GM13977 (cell line): ENCODE results near the gene IDI2.

Source experiments
- DNase-seq: peaks from one replicate; pipeline ENCODE4 v3.0.0; 2012; ENCODE audit warnings: low spot score
- in situ Hi-C: fragments of 300-500 bp; cut with MboI; formaldehyde crosslinking; loops from one replicate; pipeline ENCODE4 v1.12.0; 2022; ENCODE audit warnings: low sequenced_read_pairs, low pct_unique_long_range_greater_than_20kb, mixed read lengths, inconsistent platforms; ENCODE audit not compliant: unreplicated experiment
- TF ChIP-seq, protein P1 (sequence below): IDR thresholded peaks from 2 replicates; pipeline ENCODE4 v1.5.1; 2012; ENCODE audit warnings: mild to moderate bottlenecking, control low read depth; ENCODE audit not compliant: insufficient read depth; ENCODE audit errors: extremely low read depth, missing control alignments

The IDI2 gene

DNA sequence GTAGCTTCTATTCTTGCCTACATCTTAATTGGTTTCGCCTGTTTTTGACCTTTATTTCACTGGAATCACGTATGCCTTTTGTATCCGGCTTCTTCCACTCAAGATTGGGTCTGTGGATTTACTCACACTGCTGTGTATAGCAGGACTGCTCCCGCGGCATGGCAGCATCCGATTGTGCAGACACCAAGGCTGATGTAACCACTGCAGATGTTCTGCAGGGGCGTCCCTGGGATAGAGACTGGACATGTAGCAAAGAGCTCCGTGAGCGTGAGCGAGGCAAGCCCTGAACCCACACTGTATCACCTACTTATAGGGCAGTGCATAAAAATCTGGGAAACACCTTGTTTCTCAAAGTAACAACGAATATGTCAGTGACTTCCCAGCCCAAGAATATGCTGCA is 11.4 kb upstream of the IDI2 start:
- no peak for DNase-seq
- in situ Hi-C loops, result no loop called here
- TF ChIP-seq, protein P1, sequence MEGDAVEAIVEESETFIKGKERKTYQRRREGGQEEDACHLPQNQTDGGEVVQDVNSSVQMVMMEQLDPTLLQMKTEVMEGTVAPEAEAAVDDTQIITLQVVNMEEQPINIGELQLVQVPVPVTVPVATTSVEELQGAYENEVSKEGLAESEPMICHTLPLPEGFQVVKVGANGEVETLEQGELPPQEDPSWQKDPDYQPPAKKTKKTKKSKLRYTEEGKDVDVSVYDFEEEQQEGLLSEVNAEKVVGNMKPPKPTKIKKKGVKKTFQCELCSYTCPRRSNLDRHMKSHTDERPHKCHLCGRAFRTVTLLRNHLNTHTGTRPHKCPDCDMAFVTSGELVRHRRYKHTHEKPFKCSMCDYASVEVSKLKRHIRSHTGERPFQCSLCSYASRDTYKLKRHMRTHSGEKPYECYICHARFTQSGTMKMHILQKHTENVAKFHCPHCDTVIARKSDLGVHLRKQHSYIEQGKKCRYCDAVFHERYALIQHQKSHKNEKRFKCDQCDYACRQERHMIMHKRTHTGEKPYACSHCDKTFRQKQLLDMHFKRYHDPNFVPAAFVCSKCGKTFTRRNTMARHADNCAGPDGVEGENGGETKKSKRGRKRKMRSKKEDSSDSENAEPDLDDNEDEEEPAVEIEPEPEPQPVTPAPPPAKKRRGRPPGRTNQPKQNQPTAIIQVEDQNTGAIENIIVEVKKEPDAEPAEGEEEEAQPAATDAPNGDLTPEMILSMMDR, result no peak

DNA sequence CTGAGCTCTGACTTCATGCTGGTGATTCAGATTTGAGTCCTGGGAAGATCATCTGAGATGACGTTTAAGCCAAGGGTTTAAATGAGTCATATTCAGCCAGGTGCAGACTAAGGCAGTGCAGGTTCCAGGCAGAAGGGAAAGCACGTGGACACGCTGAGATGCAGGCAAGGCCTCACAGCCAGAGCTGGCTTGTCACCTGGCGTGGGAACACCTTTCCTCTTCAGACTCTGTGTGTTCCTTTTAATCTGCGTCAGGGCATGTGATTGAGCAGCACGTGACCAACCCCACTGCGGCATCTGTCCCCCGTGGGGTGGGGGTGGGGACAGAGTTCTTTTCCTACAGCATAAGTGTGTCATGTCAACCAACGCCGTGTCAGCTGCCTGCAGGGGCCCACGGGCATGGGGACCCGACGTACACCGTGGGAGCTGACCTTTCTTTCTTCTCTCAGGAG is 10.7 kb upstream of the IDI2 start:
- DNase-seq, result peak; percentile 67
- in situ Hi-C loops, result no loop called here
- TF ChIP-seq, protein P1, result no peak

DNA sequence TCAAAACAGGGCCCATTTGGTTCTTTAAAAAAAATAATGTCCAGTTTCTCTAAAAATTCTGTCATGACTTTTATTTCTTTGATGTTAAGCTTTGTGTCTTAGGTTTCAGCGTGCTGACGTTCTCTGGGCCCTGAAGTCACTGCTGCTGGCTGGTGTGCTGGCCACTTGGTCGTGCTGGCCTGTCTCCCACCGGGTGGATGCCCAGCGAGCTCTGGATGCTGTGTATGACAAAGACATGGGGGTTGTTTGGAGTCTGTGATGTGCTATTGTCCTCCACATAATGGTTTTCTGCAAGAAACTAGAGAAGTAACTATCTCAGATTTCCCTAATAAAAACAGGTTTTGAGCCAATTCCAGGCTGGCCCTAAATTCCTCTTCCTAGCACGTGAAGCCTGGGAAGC is 9.5 kb upstream of the IDI2 start:
- in situ Hi-C loops, result no loop called here
- no peak for DNase-seq
- TF ChIP-seq, protein P1, result no peak

DNA sequence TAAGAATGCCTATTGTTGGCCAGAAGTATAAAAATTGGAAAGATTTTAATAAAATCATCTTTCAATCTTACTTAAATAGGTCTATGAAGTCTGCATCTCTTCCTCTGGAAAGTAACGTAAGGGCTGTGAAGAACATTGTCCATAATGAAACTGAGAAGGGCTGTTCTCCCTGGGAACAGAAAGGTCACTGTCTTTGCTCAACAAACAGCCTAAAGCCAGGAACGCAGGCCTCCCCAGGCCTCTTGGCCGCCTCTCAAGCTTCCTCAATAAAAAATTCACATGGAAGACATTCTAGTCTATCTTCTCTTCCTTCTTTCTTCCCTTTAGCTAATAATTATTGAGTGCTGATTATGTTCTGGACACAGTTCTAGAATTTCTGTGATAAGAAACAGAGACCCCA is 9.1 kb upstream of the IDI2 start:
- TF ChIP-seq, protein P1, result no peak
- DNase-seq, result no peak
- in situ Hi-C loops, result no loop called here

DNA sequence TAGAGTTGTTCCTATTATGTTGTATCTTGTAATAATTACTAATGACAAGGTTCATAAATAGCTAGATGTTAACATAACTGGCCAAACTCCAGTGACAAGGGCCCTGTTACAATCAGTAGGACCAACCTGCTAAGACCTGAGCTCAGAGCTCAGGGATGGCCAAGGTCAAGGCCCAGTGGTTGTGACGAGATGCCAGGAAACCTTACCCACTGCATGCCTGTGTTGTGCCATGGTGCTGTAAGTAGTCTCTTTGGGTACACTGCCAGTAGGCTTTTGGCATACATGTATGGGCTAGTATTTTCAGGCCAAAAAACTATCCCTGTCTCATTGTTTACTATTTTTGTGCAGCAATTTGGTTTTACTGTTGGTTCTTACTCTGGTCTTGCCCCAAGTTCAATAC is 7.9 kb upstream of the IDI2 start:
- TF ChIP-seq, protein P1, result no peak
- in situ Hi-C loops, result no loop called here
- no peak for DNase-seq

DNA sequence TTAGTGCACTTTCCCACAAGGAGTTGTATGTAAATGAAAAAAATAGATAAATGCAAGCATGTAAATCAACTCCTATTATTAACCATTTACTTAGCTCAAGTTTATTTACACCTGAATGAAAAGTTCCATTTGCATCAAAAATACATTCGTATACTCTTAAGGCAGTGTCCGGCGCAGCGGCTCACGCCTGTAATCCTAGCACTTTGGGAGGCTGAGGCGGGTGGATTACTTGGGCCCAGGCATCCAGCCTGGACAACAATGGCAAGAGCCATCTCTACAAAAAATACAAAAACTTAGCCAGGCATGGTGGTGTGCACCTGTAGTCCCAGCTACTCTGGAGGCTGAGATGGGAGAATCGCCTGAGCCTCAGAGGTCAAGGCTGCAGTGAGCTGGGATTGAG is 4.2 kb upstream of the IDI2 start:
- no peak for DNase-seq
- in situ Hi-C loops, result no loop called here
- TF ChIP-seq, protein P1, result no peak

DNA sequence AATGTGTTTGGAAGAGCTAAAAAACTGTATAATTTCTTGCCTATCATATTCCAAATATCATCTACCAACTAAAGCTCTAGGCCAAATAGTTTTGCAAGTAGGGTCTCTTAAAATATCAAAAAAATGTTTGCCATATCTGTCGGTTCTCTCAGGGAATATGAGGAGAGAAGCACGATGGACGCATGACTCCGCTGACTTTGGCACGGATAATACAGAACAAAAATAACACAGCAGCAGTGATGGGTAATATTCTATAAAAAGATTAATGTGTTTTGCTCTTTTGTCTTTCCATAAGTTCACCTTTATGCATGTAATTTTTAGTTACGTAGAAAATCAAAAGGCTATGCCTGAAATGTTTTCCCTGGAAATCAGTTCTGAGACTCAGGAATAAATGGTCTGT is 919 bp upstream of the IDI2 start:
- in situ Hi-C loops, result no loop called here
- DNase-seq, result no peak
- TF ChIP-seq, protein P1, result no peak
